GM04504 (cell line): ENCODE results near the gene TTLL8.
"Not testable (repeated sequence)": the region's sequence is repeated elsewhere in the genome, so short reads cannot be mapped to it uniquely, and the experiment has no call there.

Experiments
- DNase-seq: peaks from one replicate; pipeline ENCODE4 v3.0.0-alpha.2; 2012; ENCODE audit warnings: low read depth

The TTLL8 gene

DNA sequence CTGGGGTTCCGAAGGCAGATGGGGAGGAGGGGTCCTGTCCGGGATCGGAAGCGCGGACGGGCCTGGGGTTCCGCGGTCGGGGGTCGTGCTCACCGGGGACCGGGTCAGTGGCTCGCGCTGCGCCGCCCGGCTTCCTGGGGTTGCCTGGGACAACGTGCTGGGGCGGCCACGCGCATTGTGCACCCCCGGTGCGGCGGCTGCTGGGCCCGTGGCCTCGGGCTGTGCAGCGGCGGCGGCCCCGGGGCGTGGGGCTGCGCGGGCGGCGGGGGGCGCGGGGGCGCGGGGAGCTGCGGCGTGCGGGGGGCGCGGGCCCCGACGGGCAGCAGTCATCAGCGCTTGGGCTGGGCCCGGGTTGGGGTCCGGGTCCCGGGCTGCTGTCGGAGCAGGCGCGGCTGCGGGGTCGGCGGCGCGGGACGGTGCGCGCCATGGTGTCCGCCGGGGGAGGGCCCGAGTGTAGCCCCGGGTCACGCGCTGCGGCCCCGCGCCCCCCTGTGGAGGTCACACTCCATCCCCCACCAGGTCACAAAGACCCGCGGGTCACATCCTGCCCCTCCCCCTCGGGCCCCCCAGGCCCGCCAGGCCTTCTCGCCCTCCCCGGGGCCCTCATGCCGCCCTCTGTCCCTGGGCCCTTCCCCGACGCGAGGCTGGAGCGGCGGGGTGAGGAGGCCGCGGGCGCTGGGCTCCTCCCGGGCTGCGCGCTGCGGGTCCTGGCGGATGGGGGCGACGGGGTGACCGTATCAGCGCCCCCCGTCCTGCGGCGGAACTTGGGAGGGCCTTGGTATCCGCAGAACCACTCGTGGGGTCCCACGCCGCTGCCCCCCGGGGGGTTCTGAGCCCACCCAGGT, at the start of gene TTLL8:
TTLL8 (minus strand) TSS at position 238 of the 845 bp plus-strand sequence.
- DNase-seq, result no peak

DNA sequence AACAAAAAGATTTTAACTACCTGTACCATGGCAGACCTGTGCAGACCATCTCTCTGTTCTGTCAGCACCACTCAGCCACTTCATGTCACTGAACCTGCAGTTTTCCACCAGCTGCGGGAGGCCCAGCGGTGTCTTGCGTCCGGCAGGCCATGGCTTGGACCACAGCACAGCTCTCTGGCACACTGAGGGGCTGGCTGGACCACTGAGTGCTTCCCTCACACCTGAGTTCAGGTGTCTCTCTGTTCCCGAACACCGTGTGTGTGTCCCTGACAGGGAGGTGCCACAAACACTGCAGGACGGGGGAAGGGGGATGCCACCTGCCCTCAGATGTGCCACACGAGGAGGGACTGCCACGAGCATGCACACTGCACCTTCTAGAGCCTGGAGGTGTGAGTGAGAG, 49.4 kb upstream of the TTLL8 start:
- DNase-seq, result no peak

DNA sequence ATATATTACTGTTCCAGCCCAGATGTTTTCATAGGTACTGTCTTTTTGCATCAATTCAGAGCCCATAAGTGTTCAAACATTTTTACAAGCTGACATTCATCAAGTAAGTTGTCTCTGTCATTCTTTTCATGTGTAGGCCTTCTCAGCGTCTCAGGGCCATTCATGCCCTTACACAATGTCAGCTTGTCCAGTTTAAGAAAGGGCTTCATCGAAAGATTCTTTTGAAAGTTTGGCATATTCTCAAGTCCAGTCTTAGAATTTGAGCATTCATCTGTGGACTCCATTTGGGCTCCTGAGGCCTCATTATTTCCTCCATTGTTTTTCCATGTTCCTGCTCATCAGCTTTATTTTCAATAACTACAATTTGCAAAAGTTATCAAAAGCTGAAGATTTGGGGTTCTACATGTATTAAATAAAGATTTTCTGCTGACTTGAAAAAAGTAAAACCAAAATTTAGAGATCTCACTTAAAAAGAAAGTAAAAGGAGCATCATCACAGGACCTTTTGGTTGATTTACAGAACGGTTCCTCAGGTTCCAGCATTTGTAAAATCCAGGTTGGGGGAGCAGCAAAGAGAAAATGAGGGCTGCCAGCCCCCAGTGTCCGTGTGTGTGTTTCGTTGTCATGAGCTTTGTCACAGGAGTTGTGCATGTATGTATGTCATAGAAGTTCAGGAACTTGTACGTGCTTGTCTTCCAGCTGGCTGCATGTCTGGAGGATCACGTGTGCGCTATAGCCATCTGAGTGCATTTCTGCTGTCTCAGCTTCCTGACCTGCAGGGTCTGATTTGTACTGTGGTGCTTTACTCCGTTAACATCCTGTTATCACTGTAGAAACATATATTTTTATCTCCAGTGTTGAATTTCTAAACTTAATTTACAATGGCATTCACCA, 47.4 kb upstream of the TTLL8 start:
- DNase-seq, result no peak

DNA sequence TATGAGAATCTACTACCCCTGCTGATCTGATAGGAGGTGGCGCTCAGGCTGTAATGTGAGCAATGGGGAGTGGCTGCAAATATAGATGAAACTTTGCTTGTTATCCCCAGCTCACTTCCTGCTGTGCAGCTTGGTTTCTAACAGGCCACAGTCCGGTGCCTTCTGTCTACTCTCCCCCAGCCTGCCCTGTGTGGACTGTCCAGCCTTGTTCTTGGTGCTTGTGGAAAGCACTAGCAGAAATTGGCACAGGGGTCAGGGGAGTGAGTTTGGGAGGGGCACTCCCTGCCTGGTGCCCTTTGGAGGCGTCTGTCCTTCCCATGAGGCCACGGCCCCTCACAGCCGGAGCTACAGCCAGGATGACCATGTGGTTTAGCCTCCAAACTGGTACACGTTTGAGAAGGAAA, 46.0 kb upstream of the TTLL8 start:
- DNase-seq, result no peak

DNA sequence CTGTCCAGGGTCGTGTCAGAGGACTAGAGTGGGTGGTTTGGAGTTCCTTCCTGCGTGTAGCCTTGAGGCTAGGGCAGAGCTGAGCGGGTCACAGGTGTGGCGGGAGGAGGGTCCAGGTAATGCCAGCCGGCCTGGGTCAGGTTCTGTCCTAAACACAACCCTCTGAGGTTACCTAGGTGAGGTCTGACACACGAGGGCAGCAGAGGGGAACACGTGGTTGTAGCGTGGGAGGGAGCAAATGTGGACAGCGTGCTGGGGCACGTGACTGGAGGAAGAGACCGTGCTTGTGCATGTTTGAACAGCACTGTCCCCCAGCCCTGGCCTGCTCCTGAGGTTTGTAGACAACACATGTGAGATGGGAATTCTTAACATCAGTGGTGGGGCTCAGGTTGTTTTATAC, 44.8 kb upstream of the TTLL8 start:
- no peak for DNase-seq

DNA sequence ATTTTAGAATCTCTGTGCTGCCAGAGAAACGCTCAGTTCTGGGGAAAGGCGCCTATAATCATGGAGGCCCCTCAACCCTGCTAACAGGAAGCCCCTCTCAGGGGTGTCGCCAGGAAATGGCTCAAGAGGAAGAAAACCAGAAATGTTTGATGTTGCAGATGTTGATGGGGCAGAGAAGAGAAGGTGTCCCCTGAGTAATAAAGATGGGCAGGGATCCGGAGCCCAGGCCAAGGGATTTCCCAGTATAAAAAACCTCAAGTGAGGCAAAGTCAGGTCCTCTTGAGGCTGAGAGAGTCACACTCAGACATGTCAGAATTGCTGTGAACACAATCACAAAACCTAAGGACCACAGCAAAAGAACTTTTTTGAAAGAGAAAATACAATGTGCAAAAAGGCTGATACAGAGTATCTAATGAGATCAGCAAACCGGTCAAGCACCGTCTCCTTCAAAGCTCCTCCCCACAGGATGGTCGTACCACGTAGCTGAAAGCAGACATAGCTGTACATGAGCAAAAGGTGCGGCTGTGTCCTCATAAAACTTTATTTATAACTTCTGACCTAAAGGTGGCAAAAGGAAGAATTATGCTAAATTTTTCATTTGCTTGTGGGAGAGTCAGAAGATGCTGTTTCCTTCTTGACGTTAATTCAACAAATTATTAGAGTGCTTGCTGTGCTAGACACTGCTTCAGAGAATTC, 43.9 kb upstream of the TTLL8 start:
- DNase-seq, result no peak

DNA sequence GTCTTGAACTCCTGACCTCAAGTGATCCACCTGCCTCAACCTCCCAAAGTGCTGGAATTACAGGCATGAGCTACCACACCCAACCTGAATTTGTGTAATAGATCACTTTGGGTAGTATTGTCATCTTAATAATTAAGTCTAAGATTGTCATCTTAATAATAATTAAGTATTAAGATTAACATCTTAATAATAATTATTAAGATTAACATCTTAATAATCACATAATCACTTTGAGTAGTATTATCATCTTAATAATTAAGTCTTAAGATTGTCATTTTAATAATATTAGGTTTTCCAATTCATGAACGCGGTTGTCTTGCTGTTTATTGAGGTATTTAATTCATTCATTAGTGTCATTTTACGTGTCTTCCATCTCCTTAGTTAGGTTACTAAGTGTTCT, 40.0 kb upstream of the TTLL8 start:
- no peak for DNase-seq

DNA sequence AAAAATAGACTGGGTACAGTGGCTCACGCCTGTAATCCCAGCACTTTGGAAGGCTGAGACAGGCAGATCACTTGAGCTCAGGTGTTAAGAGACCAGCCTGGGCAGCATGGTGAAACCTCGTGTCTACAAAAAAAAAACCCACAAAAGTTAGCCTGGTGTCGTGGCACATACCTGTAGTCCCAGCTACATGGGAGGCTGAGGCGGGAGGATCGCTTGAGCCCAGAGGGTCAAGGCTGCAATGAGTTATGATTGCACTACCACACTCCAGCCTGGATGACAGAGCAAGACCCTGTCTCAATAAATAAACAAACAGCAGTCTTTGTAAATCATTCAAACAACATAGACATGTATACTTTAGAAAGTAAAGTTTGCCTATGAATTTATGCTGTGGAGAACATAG, 34.2 kb upstream of the TTLL8 start:
- DNase-seq, result no peak

DNA sequence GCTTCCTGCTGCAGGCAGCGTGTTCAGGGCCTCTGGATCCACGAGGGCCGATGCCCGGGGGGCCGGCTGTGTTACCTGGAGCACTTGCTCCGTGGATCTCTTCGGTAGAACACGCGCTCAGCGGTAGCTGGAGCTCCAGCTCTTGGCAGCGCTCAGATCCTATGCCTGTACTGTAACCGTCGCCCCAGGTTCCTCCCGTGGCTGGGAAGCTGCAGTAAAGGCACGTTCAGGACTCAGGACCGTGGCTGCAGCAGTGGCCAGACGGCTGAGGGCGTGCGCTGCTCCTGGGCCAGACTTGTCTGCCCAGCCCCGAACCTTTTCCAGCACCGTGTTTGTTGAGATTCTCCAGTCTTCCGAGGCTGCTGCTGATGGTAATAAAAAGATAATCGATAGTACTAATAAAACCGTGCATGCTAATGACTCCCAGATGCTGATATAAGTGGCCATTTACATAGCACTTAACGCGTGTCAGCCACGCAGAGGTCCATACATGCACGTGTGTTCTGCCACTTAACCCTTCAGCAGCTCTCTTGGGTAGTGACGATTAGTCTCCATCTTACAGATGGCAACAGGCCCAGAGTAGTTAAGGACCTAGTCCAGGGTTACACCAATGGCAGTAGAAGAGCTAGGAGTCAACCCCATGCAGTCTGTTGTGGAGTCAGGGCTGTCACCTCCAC, 33.1 kb upstream of the TTLL8 start:
- no peak for DNase-seq

DNA sequence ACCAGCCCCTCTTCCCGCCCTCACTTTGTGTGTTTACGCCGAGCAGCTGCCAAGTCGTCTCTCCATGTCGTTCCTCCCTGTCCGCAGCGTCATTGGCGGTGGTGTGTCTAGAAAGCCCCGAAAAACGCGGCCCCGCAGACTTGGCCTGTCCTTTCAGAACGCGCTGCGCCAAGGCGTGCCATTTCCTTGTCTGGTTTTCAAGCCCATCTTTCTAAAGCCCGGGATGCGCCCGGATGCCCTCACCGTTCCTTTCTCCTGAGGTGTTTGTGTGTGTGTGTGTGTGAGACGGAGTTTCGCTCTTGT, 32.3 kb upstream of the TTLL8 start:
- DNase-seq, result no peak

DNA sequence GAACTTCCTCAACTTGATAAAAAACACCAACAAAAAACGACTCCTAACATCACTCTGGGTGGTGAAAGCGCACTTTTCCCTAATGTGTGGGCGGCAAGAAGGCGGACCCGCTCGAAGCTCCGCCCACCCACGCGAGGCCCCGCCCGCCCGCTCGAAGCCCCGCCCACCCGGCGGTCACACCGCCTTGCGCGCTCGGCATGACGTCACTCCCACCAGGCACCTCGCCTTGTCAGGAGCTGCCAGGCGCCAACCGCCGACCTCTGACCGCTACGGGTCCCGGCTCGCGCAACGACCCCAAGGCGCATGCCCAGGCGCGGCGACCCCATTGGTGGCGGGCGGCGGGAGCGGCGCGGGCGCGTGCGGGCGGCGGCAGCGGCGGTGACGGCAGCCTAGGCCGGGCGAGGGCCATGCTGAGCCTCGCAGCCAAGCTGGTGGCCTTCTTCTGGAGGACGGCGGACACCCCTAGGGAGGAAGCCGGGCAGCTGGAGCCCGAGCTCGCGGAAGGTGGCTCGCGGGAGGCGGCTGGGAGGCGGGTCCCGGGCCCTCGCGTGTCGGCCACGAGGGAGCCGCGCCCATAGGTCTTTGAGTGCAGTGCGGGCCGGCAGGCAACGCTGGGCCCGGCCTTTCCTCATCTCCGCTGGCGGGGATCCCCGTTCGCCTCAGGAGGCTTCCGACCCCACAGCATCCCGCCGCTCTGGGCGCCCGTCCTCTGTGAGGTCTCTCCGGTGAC, 31.7 kb upstream of the TTLL8 start, which contains the start of gene MOV10L1:
MOV10L1 (plus strand) TSS at position 325 of the 730 bp plus-strand sequence; CDS start at position 408, 83 bp downstream.
- DNase-seq, result no peak

DNA sequence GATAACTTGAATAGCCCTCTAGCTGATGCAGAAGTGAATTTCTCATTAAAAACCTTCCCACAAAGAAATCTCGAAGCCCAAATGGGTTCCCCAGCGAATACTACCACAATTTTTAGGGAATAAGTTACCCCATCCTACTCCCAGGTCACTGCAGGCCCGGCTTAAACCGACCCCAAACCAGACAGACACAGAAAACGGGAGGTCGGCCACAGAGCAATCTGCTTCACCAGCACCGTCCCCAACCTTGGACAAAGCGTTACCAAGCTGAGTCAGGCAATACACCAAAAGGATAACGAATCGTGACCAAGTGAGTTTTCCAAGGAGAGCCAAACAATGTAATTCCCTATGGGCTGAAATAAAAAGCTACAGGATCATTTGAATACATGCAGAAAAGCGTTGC, 31.1 kb upstream of the TTLL8 start:
- DNase-seq, result no peak

DNA sequence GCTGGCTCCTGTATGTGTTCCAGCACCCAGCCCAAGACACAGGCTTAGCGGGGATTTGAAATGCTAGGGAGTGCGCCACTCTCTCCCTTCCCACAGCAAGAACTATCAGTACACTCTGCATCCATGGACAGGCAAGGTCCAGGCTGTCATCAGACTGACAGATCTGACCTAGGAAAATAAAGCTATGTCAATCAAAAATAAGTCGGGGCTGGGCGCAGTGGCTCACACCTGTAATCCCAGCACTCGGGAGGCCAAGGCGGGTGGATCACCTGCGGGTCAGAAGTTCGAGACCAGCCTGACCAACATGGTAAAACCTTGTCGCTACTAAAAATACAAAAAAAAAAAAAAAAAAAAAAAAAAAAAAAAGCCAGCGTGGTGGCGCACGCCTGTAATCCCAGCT, 30.0 kb upstream of the TTLL8 start:
- no peak for DNase-seq

DNA sequence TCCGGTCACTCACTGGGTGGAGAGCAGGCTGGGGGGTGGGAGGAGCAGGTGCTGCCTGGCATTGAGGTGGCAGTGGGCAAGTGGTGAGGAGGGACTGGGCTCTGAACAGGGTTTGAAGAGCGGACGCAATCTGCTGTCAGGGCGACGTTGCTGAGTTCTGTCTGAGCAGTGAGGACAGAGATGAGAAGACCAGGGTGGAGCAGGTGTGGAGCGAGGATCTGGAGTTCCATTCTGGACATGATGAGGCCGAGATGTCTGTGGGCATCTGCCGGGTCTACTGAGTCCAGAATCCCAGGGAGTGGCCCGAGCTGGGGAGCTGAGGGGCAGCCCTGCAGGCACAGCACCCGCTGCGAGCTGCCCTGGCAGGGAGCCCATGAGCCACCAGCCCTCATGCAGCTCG, 29.5 kb upstream of the TTLL8 start:
- no peak for DNase-seq

DNA sequence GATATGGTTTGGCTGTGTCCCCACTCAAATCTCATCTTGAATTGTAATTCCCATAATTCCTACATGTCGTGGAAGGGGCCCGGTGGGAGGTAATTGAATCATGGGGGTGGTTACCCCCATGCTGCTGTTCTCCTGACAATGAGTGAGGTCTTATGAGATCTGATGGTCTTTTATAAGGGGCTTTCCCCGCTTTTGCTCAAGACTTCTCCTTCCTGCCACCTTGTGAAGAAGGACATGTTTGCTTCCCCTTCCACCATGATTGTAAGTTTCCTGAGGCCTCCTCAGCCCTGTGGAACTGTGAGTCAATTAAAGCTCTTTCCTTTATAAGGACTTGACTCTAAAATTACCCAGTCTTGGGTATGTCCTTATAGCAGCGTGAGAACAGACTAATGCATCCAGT, 28.9 kb upstream of the TTLL8 start:
- not testable (repeated sequence) for DNase-seq

DNA sequence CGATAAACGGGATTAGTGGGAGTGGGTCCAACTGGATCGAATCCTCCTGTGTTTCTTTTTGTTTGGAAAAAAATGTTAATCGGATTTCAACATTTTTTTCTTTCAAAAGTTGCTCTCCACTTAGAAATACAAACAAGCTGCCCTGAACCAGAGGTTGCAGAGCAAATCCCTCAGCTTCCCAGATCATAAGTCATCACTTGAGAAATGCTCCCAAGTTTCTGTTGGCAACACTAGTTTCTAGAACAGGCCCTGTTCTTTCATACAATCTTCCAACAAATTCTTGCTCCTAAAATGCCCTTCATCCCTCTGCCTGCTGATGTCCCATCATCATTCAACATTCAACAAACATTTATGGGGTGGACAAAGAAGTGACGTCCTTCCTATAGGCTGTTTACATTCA, 28.4 kb upstream of the TTLL8 start:
- DNase-seq, result no peak

DNA sequence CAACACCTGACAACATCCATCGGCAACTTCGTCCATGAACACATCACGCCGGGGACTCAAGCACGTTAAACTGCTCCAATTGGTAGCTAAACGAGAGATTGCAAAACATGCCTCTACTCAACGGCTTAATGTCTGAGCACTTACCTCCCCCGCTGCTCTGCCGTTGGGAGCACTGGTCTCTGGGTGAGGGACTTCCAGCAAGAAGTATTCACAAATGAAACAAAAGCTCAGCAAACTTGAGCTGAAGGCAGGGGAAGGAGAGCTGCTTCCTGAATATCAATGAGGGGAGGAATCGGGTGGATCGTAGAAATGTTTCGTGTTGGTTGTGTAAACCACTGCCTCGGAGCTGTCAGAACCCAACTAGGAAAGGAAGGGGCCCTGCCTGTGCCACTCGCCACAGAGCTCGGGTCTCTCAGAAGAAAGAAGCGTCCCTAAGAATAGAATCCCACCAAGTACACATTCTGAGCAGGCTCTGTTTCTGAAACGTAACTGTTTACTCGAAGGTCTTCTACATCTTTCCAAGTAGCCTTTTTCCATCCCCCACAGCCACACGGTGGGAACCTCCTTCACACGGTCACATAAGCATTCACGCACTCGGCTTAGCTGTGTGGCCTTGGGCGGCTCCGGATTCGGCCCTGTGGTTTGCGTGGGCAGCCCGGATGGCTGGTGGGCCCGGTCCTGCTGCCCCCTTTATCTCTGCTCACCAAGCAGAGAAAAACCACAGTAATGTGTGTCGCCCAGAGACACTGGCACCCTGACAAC, 27.3 kb upstream of the TTLL8 start, which contains the start of gene MLC1:
MLC1 (minus strand) TSS at position 216 of the 762 bp plus-strand sequence. CDS start 524 bp downstream, outside the sequence.
- DNase-seq, result no peak

DNA sequence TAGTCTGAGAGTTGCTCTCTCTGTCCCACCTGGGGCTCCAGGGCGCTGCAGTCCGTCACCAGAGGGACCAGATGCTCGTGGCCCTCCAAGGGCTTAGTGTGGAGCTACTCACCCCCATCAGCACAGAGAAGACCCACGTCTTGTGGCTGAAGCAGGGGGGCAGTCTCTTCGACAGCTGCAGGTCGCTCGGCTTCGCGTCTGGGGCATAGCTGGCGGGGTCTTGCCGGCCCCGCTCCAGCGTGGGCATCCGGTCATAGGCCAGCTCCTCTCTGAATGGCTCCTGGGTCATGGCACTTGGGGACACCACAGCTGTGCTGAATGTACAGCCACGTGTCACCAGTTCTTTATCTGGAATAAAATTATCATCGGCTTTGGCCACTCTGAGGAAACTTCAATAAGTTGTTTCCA, 26.5 kb upstream of the TTLL8 start:
- no peak for DNase-seq

DNA sequence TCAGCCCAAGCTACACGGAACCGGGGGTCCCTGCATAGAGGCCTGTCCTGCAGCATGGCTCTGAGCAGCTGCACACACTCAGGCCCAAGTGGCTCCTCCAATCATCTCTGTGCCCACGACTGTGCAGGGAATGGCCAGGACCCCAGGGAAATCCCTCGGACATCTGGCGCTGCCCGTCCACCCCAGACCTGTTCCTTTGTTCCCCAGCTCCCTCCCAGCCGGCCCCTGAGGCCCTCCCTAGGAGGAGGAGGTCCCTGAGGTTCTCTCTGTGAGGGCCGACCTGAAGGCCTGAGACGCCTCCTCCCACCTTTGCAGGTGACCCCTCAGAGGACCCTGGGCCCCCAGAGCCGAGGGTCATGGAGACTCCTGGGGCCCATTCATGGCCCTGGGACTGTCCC, 26.0 kb upstream of the TTLL8 start:
- DNase-seq, result no peak

DNA sequence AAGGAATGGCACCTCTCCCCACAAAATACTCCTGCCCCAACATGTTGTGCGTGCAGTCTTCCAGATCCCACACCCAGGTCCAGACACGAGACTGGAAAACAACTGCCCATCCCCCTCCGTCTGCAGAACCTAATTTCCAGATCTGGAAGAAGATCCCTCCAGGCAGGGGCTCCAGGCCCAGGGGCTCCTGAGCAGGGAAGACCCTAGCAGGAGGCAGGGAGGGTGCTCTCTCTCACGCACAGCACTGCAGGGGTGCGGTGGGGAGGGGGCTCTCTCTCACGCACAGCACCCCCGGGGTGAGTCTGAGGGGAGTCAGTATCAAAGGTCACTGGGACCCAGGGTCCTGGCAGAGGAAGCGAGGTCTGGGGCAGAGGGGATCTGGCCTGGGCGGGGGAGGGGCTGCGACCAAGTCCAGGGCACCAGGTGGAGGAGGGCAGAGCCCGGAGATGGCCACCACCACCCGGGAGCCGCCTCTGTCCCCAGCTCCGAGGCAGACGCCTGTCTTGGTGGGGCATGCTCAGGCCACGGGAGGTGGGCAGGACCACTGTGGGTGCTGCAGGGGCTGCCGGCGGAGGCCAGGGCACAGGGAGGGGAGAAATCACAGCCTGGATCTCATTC, 25.5 kb upstream of the TTLL8 start:
- DNase-seq, result no peak
